SK-N-SH treated with all-trans-retinoic acid at 6 μM for 48 hours (cell line): ENCODE measurements around the gene LYZL6.

ENCODE experiments used
- ATAC-seq: fragments of 200-7000 bp; cut with Tn5 transposase; 3 replicates; pipeline ENCODE4 v1.9.1; 2020; ENCODE audit warnings: mild to moderate bottlenecking, moderate library complexity
- BACH2 ChIP-seq: fragments of 250-450 bp; sonication (Bioruptor Pico); IDR thresholded peaks from 2 replicates; pipeline ENCODE4 v1.9.0; 2021; ENCODE audit warnings: mild to moderate bottlenecking, borderline replicate concordance
- ESRRG ChIP-seq: fragments of 250-450 bp; sonication (Bioruptor Pico); IDR thresholded peaks from 2 replicates; pipeline ENCODE4 v1.6.1; 2021; ENCODE audit warnings: mild to moderate bottlenecking
- GLIS3 ChIP-seq: fragments of 250-450 bp; sonication (Bioruptor Pico); IDR thresholded peaks from 2 replicates; pipeline ENCODE4 v1.5.0; 2020; ENCODE audit warnings: mild to moderate bottlenecking, moderate library complexity
- ISL1 ChIP-seq: fragments of 250-450 bp; sonication (Bioruptor Pico); IDR thresholded peaks from 2 replicates; pipeline ENCODE4 v2.1.2; 2022; ENCODE audit warnings: mild to moderate bottlenecking, moderate library complexity
- PPARA ChIP-seq: fragments of 250-450 bp; sonication (Bioruptor Pico); IDR thresholded peaks from 2 replicates; pipeline ENCODE4 v1.5.0; 2020; ENCODE audit warnings: mild to moderate bottlenecking, borderline replicate concordance
- RARB ChIP-seq: fragments of 250-450 bp; sonication (Bioruptor Pico); IDR thresholded peaks from 2 replicates; pipeline ENCODE4 v1.8.0; 2021; ENCODE audit warnings: mild to moderate bottlenecking, moderate library complexity
- TCF4 ChIP-seq: fragments of 250-450 bp; sonication (Bioruptor Pico); IDR thresholded peaks from 2 replicates; pipeline ENCODE4 v1.8.0; 2021; ENCODE audit warnings: mild to moderate bottlenecking, moderate library complexity, borderline replicate concordance
- ZC3H10 ChIP-seq: fragments of 250-450 bp; sonication (Bioruptor Pico); IDR thresholded peaks from 2 replicates; pipeline ENCODE4 v1.5.1; 2021; ENCODE audit warnings: mild to moderate bottlenecking, moderate library complexity
- ZFP3 ChIP-seq: fragments of 250-450 bp; sonication (Bioruptor Pico); IDR thresholded peaks from 2 replicates; pipeline ENCODE4 v1.5.0; 2020; ENCODE audit warnings: mild to moderate bottlenecking, moderate library complexity
- ZFP30 ChIP-seq: fragments of 450-650 bp; formaldehyde crosslinking; IDR thresholded peaks from 2 replicates; pipeline ENCODE4 v1.5.0; 2022; ENCODE audit warnings: mild to moderate bottlenecking, moderate library complexity
- ZNF565 ChIP-seq: fragments of 450-650 bp; formaldehyde crosslinking; conservative IDR thresholded peaks from 2 replicates; pipeline ENCODE4 v1.5.0; 2020; ENCODE audit warnings: low read depth, mild to moderate bottlenecking, moderate library complexity
- ZNF70 ChIP-seq: fragments of 450-650 bp; formaldehyde crosslinking; IDR thresholded peaks from 2 replicates; pipeline ENCODE4 v1.5.0; 2020; ENCODE audit warnings: mild to moderate bottlenecking, moderate library complexity
- ZNF8 ChIP-seq: fragments of 450-650 bp; formaldehyde crosslinking; IDR thresholded peaks from 2 replicates; pipeline ENCODE4 v1.5.0; 2020; ENCODE audit warnings: mild to moderate bottlenecking, moderate library complexity
- TF ChIP-seq, protein P1 (sequence below): fragments of 250-450 bp; sonication (Bioruptor Pico); IDR thresholded peaks from 2 replicates; pipeline ENCODE4 v1.8.0; 2021; ENCODE audit warnings: low read depth, mild to moderate bottlenecking, moderate library complexity, borderline replicate concordance
- TF ChIP-seq, protein P2 (sequence below): fragments of 250-450 bp; sonication (Bioruptor Pico); IDR thresholded peaks from 2 replicates; pipeline ENCODE4 v1.5.0; 2020; ENCODE audit warnings: mild to moderate bottlenecking, moderate library complexity
- TF ChIP-seq, protein P3 (sequence below): fragments of 250-450 bp; sonication (Bioruptor Pico); IDR thresholded peaks from 2 replicates; pipeline ENCODE4 v1.5.1; 2020; ENCODE audit warnings: low read depth, mild to moderate bottlenecking, moderate library complexity
- TF ChIP-seq, protein P4 (sequence below): fragments of 250-450 bp; sonication (Bioruptor Pico); IDR thresholded peaks from 2 replicates; pipeline ENCODE4 v1.8.0; 2020; ENCODE audit warnings: mild to moderate bottlenecking, moderate library complexity, borderline replicate concordance
- TF ChIP-seq, protein P5 (sequence below): fragments of 250-450 bp; sonication (Bioruptor Pico); IDR thresholded peaks from 2 replicates; pipeline ENCODE4 v1.5.1; 2021; ENCODE audit warnings: mild to moderate bottlenecking, moderate library complexity

The LYZL6 gene

DNA sequence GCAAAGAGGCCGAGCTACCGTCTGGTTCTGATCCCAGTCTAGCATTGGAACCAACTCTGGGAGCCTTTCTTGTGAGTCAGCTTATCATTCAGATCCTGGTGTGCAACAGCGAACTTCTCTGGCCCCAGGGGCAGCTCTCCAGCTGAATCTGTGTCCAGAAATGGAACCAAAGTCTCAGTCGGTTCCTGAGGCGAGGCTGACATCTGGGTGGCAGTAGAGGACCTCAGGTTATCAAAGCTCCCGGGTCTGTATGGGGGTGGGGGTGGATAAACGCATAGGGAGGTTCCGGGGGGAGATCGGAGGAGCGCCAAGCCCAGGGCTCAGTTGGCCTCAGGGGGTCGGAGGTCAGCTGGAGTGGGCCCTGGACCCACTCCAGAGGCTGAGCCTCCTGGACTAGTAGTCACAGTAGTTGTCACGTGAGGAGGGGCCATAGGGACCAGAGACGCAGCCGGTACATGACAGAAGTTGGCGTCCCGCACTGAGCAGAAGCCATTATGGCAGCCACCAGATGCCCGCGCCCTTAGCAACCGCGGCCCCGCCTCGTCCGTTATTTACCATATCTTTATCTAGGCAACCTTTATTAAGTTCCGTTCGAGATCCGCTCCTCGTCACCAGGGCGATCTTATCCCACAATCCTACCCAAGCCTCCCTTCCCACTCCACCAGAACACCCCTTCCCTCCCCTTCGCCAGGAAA, 25.8 kb downstream of the LYZL6 start:
- ATAC-seq, result no peak
- TF ChIP-seq ZNF8 (CRISPR knock-in tag), result no peak
- TF ChIP-seq, protein P1, sequence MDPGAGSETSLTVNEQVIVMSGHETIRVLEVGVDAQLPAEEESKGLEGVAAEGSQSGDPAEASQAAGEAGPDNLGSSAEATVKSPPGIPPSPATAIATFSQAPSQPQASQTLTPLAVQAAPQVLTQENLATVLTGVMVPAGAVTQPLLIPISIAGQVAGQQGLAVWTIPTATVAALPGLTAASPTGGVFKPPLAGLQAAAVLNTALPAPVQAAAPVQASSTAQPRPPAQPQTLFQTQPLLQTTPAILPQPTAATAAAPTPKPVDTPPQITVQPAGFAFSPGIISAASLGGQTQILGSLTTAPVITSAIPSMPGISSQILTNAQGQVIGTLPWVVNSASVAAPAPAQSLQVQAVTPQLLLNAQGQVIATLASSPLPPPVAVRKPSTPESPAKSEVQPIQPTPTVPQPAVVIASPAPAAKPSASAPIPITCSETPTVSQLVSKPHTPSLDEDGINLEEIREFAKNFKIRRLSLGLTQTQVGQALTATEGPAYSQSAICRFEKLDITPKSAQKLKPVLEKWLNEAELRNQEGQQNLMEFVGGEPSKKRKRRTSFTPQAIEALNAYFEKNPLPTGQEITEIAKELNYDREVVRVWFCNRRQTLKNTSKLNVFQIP, result no peak
- TF ChIP-seq, all 23 proteins: peak for 0

DNA sequence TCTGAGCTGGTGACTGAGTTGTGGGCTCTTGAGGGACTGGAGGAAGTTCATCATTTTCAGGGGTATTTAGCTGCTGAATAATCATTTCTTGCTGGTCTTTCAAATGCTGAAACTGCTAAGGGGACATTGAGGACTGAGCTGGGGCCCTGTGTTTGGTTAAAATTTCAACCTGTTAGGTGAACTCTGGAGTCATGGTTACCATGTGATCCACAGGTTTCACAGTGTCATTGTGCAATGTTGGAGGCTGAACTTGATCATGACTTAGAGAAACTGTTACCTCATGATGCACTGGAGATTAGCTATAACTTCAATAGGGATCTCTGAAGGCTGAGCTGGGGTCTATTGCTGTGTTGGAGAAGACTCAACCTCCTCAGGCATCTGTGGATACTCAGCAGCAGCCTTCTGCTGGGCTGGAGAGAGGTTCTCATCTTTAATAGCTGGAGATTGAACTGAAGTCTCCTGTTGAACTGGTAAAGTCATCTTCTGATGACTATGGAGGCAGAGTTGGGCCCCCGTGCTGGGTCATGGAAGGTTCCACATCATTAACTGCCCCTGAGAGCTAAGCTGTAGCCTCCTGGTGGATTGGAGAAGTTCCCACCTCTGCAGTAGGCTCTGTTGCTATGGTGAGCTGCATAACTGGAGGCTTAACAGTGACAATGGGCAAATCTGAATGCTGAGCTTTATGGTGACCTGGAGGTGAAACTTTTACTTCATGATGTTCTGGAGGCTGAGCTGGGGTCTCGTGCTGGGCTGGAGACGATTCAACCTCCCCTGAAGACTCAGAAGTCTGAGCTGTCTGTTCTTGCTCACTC, 28.2 kb downstream of the LYZL6 start:
- ATAC-seq, result no peak
- TF ChIP-seq RARB (CRISPR knock-in tag) (no peak), ESRRG (CRISPR knock-in tag) (no peak), ZFP30 (CRISPR knock-in tag) (no peak), ZC3H10 (CRISPR knock-in tag) (no peak), ISL1 (no peak), BACH2 (CRISPR knock-in tag) (no peak), GLIS3 (CRISPR knock-in tag) (no peak), TCF4 (CRISPR knock-in tag) (no peak), ZNF70 (no peak)
- TF ChIP-seq, protein P2, sequence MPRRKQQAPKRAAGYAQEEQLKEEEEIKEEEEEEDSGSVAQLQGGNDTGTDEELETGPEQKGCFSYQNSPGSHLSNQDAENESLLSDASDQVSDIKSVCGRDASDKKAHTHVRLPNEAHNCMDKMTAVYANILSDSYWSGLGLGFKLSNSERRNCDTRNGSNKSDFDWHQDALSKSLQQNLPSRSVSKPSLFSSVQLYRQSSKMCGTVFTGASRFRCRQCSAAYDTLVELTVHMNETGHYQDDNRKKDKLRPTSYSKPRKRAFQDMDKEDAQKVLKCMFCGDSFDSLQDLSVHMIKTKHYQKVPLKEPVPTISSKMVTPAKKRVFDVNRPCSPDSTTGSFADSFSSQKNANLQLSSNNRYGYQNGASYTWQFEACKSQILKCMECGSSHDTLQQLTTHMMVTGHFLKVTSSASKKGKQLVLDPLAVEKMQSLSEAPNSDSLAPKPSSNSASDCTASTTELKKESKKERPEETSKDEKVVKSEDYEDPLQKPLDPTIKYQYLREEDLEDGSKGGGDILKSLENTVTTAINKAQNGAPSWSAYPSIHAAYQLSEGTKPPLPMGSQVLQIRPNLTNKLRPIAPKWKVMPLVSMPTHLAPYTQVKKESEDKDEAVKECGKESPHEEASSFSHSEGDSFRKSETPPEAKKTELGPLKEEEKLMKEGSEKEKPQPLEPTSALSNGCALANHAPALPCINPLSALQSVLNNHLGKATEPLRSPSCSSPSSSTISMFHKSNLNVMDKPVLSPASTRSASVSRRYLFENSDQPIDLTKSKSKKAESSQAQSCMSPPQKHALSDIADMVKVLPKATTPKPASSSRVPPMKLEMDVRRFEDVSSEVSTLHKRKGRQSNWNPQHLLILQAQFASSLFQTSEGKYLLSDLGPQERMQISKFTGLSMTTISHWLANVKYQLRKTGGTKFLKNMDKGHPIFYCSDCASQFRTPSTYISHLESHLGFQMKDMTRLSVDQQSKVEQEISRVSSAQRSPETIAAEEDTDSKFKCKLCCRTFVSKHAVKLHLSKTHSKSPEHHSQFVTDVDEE (CRISPR knock-in tag), result no peak
- TF ChIP-seq, protein P3, sequence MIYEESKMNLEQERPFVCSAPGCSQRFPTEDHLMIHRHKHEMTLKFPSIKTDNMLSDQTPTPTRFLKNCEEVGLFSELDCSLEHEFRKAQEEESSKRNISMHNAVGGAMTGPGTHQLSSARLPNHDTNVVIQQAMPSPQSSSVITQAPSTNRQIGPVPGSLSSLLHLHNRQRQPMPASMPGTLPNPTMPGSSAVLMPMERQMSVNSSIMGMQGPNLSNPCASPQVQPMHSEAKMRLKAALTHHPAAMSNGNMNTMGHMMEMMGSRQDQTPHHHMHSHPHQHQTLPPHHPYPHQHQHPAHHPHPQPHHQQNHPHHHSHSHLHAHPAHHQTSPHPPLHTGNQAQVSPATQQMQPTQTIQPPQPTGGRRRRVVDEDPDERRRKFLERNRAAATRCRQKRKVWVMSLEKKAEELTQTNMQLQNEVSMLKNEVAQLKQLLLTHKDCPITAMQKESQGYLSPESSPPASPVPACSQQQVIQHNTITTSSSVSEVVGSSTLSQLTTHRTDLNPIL (CRISPR knock-in tag), result no peak

DNA sequence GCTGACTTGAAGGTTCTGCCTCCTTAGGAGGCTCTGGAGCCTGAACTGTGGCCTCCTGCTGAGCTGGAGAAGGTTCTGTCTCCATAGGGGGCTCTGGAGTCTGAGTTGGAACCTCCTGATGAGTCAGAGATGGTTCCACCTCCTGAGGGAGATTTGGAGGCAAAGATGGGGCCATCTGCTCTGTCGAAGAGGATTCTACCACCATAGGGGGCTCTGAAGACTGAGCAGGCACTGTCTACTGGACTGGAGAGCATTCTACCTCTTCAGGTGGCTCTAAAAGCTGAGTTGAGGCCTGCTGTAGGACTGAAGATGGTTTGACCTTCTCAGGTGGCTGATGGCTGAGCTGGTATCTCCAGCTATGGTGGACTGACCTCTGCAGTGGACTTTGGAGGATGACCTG, 29.2 kb downstream of the LYZL6 start:
- TF ChIP-seq PPARA (no peak), ZFP3 (CRISPR knock-in tag) (no peak), ESRRG (CRISPR knock-in tag) (no peak), BACH2 (CRISPR knock-in tag) (no peak), ZFP30 (CRISPR knock-in tag) (no peak), ZC3H10 (CRISPR knock-in tag) (no peak), ZNF565 (CRISPR knock-in tag) (no peak)
- TF ChIP-seq, protein P4, sequence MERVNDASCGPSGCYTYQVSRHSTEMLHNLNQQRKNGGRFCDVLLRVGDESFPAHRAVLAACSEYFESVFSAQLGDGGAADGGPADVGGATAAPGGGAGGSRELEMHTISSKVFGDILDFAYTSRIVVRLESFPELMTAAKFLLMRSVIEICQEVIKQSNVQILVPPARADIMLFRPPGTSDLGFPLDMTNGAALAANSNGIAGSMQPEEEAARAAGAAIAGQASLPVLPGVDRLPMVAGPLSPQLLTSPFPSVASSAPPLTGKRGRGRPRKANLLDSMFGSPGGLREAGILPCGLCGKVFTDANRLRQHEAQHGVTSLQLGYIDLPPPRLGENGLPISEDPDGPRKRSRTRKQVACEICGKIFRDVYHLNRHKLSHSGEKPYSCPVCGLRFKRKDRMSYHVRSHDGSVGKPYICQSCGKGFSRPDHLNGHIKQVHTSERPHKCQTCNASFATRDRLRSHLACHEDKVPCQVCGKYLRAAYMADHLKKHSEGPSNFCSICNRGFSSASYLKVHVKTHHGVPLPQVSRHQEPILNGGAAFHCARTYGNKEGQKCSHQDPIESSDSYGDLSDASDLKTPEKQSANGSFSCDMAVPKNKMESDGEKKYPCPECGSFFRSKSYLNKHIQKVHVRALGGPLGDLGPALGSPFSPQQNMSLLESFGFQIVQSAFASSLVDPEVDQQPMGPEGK (CRISPR knock-in tag), result no peak
- TF ChIP-seq, protein P5, sequence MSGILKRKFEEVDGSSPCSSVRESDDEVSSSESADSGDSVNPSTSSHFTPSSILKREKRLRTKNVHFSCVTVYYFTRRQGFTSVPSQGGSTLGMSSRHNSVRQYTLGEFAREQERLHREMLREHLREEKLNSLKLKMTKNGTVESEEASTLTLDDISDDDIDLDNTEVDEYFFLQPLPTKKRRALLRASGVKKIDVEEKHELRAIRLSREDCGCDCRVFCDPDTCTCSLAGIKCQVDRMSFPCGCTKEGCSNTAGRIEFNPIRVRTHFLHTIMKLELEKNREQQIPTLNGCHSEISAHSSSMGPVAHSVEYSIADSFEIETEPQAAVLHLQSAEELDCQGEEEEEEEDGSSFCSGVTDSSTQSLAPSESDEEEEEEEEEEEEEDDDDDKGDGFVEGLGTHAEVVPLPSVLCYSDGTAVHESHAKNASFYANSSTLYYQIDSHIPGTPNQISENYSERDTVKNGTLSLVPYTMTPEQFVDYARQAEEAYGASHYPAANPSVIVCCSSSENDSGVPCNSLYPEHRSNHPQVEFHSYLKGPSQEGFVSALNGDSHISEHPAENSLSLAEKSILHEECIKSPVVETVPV (CRISPR knock-in tag), result no peak
- TF ChIP-seq, protein P1, result no peak
- ATAC-seq, result no peak
